GM19455 (cell line): ENCODE measurements around the gene SP7.

Experiments
- ATAC-seq: cut with Tn5 transposase; IDR thresholded peaks from one replicate; pipeline ENCODE4 v1.9.1; 2021; ENCODE audit not compliant: unreplicated experiment

SP7 gene

DNA sequence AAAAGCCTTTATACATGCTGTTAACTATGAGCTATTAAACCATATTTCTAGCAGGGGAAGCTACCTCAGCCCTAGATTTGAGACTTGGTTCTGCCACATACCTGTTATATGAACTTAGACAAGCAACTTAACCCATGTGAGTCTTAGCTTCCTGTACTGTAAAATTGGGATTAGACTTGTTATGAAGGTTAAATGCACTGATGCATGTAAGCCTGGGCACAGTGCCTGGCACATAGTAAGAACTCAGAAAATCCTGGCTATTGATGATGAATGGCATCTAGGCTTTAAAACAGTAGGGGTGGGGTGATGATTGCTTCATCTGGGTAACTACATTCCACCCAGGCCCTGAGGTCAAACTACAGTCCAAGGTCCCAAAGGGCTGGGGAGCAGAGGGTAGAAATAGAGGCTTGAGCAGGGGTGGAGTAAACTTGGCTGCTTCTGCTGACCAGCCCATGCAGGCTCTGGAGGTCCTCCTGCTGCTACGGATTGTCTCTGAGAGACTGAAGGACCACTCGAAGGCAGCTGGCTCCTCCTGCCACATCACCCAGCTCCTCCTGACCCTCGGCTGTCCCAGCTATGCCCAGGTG lies 56.8 kb downstream of the SP7 start:
- no peak for ATAC-seq

DNA sequence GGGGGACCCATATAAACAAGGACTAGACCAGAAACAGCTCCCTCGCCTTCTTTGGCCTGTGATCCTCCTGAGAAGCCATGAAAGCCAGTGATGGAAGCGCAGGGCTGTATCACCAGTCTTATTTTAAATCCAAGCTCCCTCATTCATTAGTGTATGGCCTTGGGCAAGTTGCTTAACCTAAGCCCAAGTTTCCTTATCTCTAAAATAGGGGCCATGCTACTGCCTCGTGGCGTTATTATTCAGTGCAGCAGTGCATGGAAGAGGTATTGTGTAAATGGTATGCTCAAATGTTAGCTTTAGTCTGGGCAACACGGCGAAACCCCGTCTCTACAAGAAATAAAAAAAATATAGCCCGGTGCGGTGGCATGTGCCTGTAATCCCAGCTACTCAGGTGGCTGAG lies 58.2 kb downstream of the SP7 start:
- ATAC-seq, result no peak
